ENCODE data around the gene SELP. TPM values are rescaled to one million over a fixed set of nuclear protein-coding genes. Genes with fewer than 3 reads are reported as not detected.

SELP gene
- under 1 TPM; 0.19 to 0.66 TPM for total RNA-seq

GRCh38 chr1:169630006-169630405, at the start of gene SELP:
Gene SELP (minus strand): TSS chr1:169630124. CDS start chr1:169630074, 50 bp downstream.

DNA sequence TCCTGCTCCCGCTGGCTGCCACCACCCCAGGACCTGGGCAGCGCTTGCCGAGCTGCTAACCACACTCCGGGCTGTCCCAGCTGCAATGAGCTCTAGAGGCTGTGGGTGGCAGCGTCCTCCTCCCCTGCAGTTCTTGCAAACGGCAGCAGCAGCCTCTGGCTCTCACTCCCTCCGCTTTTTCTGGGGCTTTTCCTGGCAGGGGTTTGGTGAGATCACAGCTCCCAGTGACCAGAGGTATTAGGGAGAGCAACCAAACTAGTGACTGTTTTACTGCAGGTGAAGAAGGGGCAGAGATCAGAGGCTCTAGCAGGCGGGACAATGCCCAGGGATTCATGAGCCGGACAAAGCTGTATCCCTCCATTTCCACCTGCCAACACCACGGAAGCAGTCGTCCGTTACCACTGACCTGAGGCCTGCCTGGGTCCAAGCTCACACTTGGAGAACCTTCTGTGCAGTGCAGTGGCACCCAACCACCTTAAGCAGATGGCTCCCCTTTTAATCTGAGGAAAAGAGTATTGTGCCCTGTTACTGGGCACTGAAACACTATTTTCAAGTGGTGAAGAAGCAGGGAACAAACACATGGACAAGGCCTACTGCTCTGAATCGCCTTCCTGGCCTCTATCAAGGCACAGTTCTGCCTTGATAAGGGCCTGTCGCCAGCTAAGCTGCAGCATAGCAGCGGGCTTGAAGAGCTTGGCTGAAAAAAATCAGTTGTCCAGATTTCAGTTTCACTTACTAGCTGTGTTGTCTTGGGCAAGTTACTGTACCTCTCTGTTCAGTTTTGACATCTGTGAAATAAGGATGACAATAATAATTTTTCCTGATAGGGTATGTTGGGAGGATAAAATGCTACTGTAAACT, 43.3 kb downstream of the SELP start, which contains the start of gene F5:
F5 (minus strand) TSS at position 87 of the 861 bp plus-strand sequence. CDS start 95 bp downstream, outside the sequence.

Other genes starting within 250 kb of the SELP start
- not detected for gene CCDC181, start 202.7 kb downstream of the SELP start, total RNA-seq
- 1 to 10 TPM; 6.0 to 6.2 TPM for gene SLC19A2, start 144.2 kb downstream of the SELP start, total RNA-seq
- gene F5, start 43.6 kb downstream of the SELP start, total RNA-seq: 1 to 10 TPM; 9.3 to 9.4 TPM
- 100 to 1,000 TPM; 515 to 529 TPM for gene SELL, start 81.5 kb upstream of the SELP start, total RNA-seq
- gene SELE, start 104.0 kb upstream of the SELP start, total RNA-seq: not detected
- 10 to 100 TPM; 12.7 to 13.1 TPM for gene METTL18, start 164.8 kb upstream of the SELP start, total RNA-seq